HG02970 (cell line): ENCODE data around the gene MT1E.
"Not testable (repeated sequence)": the region's sequence is repeated elsewhere in the genome, so short reads cannot be mapped to it uniquely, and the experiment has no call there.

Experiments
- ATAC-seq: cut with Tn5 transposase; IDR thresholded peaks from one replicate; pipeline ENCODE4 v1.9.1; 2021; ENCODE audit warnings: mild to moderate bottlenecking, moderate library complexity, moderate number of reproducible peaks; ENCODE audit not compliant: unreplicated experiment, low FRiP score

Gene MT1E

DNA sequence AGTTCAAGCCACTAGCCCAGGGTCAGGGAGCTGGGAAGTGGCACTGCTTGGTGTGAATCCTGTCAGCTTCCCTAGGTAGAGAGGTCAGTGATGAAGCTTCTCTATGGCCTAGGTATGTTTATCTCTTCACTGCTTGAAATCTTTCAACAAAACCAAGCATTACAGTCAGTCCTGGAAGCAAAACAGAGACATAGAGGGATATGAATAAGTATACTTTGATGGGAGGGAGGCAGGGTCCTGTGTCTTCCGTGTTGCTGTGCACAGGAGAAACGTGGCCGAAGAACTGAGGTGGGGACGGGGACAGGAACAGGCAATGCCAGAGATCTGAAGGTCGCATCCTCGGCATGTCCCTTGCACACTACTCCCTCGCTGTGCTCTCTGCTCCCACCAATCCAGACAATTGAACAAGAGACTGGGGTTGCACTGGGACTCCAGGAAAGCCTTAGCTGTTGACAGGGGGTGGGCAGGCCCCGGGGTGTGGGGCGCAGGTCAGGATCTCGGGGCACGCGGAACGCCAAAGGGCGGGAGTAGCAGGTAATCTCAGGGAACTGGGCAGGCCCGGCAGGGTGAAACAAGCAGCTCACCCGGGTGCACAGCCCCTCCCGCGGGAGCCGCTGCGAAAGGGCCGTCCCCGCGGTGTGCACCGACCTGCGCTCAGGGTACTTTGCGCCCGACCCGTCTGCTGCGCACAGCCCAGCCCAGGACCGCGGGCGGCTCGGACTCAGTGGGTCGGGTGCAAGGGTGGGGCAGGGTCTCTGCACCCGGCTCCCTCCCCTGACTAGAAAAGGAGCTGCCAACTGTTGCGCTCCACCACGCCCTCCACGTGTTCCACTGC lies 43.6 kb downstream of the MT1E start, which contains the start of gene MT1H:
Gene MT1H, plus strand, starts transcription at position 810 of the 835 bp plus-strand sequence. CDS start 71 bp downstream, outside the sequence.
- ATAC-seq, result no peak

- ATAC-seq, result no peak
Measured at GRCh38 chr16:56669840-56670619, 44.4 kb downstream of the MT1E start.

GRCh38 chr16:56670620-56670934 lies 45.0 kb downstream of the MT1E start:
- ATAC-seq, result no peak

- ATAC-seq, result not testable (repeated sequence)
Measured at GRCh38 chr16:56671691-56672090, 46.1 kb downstream of the MT1E start.

DNA sequence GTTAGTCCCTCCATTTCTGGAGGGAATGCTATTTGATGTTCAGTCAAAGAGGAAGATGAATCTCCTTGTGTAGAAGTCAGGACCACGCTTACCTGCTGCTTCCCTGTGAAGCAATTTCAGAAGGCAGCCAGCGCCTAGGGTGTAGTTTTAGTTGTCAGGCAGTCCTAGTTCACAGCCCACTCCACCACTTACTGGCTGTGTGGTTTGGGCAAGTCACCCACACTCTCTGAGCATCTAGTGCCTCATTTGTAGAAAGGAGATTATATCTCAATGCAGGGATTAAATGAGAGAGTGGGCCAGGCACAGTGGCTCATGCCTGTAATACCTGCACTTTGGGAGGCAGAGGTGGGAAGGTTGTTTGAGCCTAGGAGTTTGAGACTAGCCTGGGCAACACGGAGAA lies 46.6 kb downstream of the MT1E start:
- ATAC-seq, result not testable (repeated sequence)

DNA sequence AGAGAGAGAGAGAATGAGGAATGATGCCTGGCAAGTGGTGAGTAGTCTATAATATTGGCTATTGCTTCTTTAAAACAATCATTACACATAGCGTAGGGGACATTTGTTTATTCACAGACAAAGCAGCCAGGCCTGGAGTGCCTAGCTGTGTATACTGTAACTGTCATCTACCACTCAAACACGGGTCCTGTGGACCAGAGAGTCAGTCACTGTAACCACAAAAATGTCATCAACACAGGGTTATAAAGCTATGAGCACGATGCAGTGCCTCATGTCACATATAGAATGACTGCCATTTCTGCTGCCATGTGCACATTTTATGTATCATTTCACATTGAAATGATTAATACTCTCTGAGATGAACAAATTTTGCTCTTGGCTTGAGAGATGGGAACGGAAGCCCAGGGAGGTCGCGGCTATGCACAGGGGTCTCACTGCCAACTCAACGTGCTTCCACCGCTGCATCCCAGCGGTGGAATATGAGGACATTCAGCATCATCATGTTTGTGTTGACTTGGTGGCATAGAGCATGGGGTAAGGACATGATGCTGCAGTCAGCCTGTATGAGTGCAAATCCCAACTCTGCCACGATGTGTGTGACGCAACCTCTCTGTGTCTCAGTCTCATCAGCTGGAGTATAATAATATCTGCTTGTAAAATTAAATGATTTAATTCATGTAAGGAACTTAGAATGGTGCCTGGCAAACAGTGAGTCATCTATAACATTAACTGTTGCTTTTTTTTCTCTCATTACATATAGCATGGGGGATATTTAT lies 47.4 kb downstream of the MT1E start:
- ATAC-seq, result no peak

DNA sequence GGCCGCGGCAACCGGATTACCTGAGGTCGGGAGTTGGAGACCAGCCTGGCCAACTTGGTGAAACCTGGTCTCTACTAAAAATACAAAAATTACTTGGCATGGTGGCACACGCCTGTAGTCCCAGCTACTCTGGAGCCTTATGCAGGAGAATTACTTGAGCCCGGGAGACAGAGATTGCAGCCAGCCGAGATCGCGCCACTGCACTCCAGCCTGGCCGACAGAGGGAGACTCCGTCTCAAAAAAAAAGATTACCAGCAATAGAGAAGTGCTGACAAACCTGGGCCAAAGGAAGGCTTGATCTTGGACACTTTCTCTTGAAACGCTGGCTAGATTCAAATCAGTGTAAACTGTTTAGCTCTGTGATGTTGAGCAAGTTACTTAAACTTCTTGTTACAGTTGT lies 48.3 kb downstream of the MT1E start:
- no peak for ATAC-seq

GRCh38 chr16:56674570-56674969 lies 49.0 kb downstream of the MT1E start:
- ATAC-seq, result not testable (repeated sequence)

GRCh38 chr16:56675685-56676210 lies 50.2 kb downstream of the MT1E start:
- ATAC-seq, result no peak
